ENCODE measurements around the gene RFPL1. TPM values are rescaled to one million over a fixed set of nuclear protein-coding genes. Genes with fewer than 3 reads are reported as not detected.
"Not testable (repeated sequence)": the region's sequence is repeated elsewhere in the genome, so short reads cannot be mapped to it uniquely, and the experiment has no call there.

Gene RFPL1
- total RNA-seq, 1 experiment from 2014 or later: 0.42 TPM

DNA sequence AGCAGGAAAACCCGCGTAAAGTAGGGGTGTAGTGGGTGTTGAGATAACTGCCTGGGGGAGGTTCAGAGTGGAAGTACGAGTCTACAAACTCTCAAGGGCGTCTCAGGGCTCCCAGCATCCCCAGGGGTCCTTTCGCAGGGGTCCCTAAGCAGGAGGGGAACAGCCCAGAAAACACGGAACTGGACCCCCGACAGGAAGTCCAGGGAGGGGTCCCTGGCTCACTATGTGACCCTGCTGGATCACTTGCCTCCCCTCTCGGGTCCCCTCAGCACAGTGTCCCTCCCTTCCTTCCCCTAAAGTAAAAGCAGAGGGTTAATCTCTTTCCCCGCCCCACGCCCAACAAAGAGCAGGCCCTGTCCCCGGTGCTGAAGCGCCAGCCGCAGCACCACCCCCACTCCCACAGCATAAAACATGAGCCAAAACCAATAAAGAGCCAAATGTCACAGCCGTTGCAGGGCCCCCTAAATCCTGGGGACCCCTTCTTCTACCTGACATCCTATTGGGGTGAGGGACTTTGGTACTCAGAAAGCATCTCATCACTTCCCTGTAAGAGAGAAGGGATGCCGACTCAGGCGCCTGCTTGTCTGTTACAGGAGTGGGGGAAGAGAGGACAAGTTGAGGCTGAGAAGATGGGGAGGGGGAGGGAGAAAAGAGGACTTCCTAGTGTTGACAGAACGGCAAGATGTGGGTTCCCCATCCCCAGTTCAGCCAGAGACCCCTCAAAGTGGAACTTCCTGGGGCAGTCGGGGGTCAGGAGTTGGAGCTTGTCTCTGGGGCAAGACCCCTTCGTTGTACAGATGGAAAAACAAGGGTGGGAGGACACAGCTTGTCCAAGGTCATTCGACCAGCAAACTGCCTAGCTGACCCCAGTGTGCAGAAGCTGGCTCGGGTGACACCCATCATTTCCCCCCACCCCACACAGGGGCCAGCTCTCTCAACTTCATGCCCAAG, 40.2 kb downstream of the RFPL1 start:
- Histone ChIP-seq H3K36me3 (replicated peaks; ENCODE audit: control insufficient read depth, insufficient read depth, low read length) (peaks cover 1% of the 10 kb centered on the region; the same call in 1 of the 2 replicates), H3K27me3 (ENCODE audit: control insufficient read depth, insufficient read depth, low read length) (peaks cover 36% of the 10 kb centered on the region), H3K4me3 (ENCODE audit: insufficient read depth, low read depth, low read length) (peak overlapping the region; percentile 25)
- DNase-seq: peak; percentile 86

DNA sequence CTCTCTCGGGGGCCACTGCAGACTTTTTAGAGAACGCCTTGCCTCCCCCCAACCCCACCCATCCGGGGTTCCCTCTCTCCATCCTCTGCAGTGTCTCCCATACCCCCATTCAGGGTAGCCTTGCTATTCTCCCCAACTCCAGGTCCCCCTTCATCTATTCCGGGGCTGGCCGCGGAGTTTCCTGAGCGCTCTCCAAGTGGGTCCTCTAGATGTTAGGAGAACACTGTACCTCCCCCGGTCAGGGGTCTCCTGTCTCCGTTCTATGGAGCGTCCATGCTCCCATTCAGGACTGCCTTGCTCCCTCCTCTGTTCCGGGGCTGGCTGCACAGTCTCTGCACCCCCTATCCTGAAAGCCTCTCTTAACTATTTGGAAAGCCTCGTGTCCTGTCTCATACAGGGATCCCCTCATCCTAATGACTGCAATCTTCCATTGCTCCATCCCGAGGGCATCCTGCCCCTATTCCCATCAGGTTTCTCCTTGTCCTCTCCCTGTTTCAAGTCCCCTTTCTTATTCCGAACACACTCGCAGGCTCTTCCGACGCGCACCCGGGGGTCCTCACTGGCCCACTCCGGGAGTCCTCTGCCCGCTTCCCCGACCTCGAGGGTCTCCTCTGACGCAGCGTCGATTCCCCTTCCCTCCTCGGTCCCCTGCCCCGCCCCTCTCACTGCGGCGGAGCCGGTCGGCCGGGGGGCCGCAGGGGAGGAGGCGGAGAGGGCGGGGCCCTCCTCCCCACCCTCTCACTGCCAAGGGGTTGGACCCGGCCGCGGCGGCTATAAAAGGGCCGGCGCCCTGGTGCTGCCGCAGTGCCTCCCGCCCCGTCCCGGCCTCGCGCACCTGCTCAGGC, 41.3 kb downstream of the RFPL1 start, which contains the start of gene NEFH:
NEFH (plus strand) TSS at position 802 of the 845 bp plus-strand sequence. CDS start 45 bp downstream, outside the sequence.
- Histone ChIP-seq H3K27me3 (ENCODE audit: control insufficient read depth, insufficient read depth, low read length) (peaks cover 36% of the 10 kb centered on the region), H3K36me3 (replicated peaks; ENCODE audit: control insufficient read depth, insufficient read depth, low read length) (peaks cover 1% of the 10 kb centered on the region; the same call in 1 of the 2 replicates), H3K4me3 (ENCODE audit: insufficient read depth, low read depth, low read length) (peak within 1 kb of the TSS; percentile 58)
- DNase-seq: peak; percentile 87

DNA sequence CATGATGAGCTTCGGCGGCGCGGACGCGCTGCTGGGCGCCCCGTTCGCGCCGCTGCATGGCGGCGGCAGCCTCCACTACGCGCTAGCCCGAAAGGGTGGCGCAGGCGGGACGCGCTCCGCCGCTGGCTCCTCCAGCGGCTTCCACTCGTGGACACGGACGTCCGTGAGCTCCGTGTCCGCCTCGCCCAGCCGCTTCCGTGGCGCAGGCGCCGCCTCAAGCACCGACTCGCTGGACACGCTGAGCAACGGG, 41.8 kb downstream of the RFPL1 start:
- H3K27me3 ChIP-seq (ENCODE audit: control insufficient read depth, insufficient read depth, low read length): peaks cover 36% of the 10 kb centered on the region
- H3K4me3 ChIP-seq (ENCODE audit: insufficient read depth, low read depth, low read length): peak overlapping the region; percentile 58
- peaks cover 1% of the 10 kb centered on the region for H3K36me3 ChIP-seq (replicated peaks; ENCODE audit: control insufficient read depth, insufficient read depth, low read length)
- no peak for DNase-seq

DNA sequence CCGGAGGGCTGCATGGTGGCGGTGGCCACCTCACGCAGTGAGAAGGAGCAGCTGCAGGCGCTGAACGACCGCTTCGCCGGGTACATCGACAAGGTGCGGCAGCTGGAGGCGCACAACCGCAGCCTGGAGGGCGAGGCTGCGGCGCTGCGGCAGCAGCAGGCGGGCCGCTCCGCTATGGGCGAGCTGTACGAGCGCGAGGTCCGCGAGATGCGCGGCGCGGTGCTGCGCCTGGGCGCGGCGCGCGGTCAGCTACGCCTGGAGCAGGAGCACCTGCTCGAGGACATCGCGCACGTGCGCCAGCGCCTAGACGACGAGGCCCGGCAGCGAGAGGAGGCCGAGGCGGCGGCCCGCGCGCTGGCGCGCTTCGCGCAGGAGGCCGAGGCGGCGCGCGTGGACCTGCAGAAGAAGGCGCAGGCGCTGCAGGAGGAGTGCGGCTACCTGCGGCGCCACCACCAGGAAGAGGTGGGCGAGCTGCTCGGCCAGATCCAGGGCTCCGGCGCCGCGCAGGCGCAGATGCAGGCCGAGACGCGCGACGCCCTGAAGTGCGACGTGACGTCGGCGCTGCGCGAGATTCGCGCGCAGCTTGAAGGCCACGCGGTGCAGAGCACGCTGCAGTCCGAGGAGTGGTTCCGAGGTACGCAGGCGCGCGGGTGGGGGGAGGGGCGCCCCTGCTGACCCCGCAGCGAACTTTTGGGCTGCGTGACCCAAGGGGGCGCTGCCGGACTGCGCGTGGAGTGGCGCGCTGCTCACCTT, 42.3 kb downstream of the RFPL1 start:
- peak; percentile 87 for DNase-seq
- H3K4me3 ChIP-seq (ENCODE audit: insufficient read depth, low read depth, low read length): peak overlapping the region; percentile 58
- peaks cover 4% of the 10 kb centered on the region for H3K36me3 ChIP-seq (replicated peaks; ENCODE audit: control insufficient read depth, insufficient read depth, low read length)
- H3K27me3 ChIP-seq (ENCODE audit: control insufficient read depth, insufficient read depth, low read length): peaks cover 36% of the 10 kb centered on the region

DNA sequence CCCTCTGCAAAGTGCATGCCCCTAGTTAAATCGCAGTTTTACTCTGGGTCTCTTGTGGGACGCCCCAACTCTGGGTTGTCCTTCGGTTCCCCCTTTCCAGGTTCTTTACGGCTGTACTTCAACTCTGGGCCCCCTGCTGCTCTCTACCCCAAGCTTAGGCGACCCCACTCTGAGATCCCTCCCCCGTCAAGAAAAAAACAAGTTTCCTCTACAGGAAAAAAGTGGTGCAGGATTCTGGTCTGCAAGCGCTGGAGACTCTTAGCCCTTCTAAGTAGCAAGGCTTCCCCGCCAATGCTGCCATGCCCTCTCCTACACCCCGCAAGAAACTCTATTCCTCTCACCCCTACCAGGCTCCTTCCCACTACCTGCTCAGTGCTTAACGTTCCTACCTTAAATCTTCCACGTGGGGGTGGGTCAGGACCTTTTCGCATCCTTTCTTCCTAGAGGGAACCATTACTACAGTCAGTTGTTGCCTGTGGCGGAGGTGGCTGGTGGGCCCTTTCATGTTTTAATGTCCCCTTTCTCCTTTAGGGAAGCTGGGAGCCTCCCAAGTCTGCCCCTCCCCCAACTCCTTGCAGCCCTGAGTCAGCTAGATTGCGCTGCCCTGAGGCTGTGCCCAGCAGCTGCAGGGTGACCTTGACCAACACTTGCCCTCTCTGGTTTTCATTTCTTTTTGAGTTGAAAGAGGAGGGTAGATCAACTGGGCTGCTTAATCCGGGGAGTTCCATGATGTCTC, 43.0 kb downstream of the RFPL1 start:
- DNase-seq: peak; percentile 90
- peaks cover 35% of the 10 kb centered on the region for H3K27me3 ChIP-seq (ENCODE audit: control insufficient read depth, insufficient read depth, low read length)
- H3K36me3 ChIP-seq (replicated peaks; ENCODE audit: control insufficient read depth, insufficient read depth, low read length): peaks cover 7% of the 10 kb centered on the region
- H3K4me3 ChIP-seq (ENCODE audit: insufficient read depth, low read depth, low read length): peak overlapping the region; percentile 58

DNA sequence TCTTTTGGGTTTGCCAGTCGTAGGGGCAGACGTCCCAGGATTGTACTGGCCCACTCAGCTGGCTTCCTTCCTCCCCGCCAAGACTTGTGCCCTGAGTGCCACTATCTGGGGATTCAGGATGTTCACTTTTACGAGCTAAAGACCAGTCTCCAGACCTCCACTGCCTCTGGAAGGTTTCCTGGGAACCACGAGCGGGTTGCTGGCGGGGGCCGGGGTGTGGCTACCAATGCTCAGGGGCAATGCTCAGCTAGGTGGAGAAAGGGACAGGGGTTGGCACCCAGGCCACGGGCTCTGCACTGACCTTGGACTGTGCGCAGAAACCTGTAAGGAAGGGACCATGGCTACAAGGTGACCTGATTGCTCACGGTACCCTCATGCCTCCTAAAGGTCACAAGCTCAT, 43.9 kb downstream of the RFPL1 start:
- peak; percentile 46 for DNase-seq
- no peak overlapping the region for H3K4me3 ChIP-seq (ENCODE audit: insufficient read depth, low read depth, low read length)
- H3K27me3 ChIP-seq (ENCODE audit: control insufficient read depth, insufficient read depth, low read length): peaks cover 35% of the 10 kb centered on the region
- peaks cover 8% of the 10 kb centered on the region for H3K36me3 ChIP-seq (replicated peaks; ENCODE audit: control insufficient read depth, insufficient read depth, low read length)

DNA sequence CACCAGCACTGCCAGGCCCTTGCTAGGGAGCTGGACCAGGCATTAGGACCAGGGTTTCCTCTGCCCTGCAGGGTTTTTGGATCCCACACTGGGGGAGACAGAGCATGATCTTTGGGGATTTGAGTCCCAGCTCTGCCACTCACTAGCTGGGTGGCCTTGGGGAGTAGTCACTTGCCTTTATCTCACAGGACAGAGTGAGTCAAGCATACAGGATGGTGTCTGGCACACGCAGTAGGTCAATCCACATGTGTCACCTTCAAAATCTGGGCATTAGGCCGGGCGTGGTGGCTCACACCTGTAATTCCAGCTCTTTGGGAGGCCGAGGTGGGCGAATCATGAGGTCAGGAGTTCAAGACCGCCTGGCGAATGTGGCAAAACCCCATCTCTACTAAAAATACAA, 44.3 kb downstream of the RFPL1 start:
- peaks cover 35% of the 10 kb centered on the region for H3K27me3 ChIP-seq (ENCODE audit: control insufficient read depth, insufficient read depth, low read length)
- no peak overlapping the region for H3K4me3 ChIP-seq (ENCODE audit: insufficient read depth, low read depth, low read length)
- DNase-seq: no peak
- H3K36me3 ChIP-seq (replicated peaks; ENCODE audit: control insufficient read depth, insufficient read depth, low read length): peaks cover 9% of the 10 kb centered on the region

DNA sequence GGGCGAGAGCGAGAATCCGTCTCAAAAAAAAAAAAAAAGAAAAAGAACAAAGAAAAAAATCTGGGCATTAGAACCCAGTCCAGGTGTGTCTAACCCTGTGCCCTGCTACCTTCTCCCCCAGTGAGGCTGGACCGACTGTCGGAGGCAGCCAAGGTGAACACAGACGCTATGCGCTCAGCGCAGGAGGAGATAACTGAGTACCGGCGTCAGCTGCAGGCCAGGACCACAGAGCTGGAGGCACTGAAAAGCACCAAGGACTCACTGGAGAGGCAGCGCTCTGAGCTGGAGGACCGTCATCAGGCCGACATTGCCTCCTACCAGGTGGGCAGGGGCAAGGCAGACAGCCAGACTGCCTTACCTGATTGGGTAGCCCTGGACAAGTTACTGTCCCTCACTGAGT, 44.9 kb downstream of the RFPL1 start:
- no peak overlapping the region for H3K4me3 ChIP-seq (ENCODE audit: insufficient read depth, low read depth, low read length)
- DNase-seq: no peak
- H3K36me3 ChIP-seq (replicated peaks; ENCODE audit: control insufficient read depth, insufficient read depth, low read length): peaks cover 9% of the 10 kb centered on the region
- peaks cover 32% of the 10 kb centered on the region for H3K27me3 ChIP-seq (ENCODE audit: control insufficient read depth, insufficient read depth, low read length)

DNA sequence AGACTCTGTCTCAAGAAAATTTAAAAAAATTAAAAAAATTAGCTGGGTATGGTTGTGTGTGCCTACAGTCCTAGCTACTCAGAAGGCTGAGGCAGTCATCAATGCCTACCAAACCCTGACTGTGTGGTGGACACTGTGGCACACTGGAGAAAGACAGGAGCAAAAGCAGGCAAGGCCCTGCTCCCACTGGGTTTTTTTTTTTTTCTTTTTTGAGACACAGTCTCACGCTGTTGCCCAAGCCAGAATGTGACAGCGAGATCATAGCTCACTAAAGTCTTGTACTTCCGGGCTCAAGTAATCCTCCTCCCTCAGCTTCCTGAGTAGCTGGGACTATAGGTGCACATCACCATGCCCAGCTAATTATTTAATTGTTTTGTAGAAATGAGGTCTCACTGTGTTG, 46.3 kb downstream of the RFPL1 start:
- Histone ChIP-seq H3K36me3 (replicated peaks; ENCODE audit: control insufficient read depth, insufficient read depth, low read length) (peaks cover 13% of the 10 kb centered on the region), H3K27me3 (ENCODE audit: control insufficient read depth, insufficient read depth, low read length) (peaks cover 19% of the 10 kb centered on the region), H3K4me3 (ENCODE audit: insufficient read depth, low read depth, low read length) (no peak overlapping the region)
- no peak for DNase-seq

DNA sequence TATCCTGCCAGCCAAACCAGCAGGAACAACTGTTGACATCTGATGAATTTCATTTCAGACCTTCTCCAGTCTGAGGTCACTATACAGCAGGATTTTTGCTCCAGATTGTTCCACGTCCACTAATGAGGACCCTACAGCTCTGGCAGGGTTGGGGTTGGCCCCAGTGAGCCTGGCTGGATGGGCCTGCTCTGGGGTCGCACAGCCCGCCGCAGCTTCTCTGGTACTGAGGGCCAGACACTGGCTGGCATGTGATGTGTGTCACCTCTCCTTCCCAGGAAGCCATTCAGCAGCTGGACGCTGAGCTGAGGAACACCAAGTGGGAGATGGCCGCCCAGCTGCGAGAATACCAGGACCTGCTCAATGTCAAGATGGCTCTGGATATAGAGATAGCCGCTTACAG, 47.1 kb downstream of the RFPL1 start:
- Histone ChIP-seq H3K36me3 (replicated peaks; ENCODE audit: control insufficient read depth, insufficient read depth, low read length) (peaks cover 13% of the 10 kb centered on the region), H3K27me3 (ENCODE audit: control insufficient read depth, insufficient read depth, low read length) (peaks cover 11% of the 10 kb centered on the region), H3K4me3 (ENCODE audit: insufficient read depth, low read depth, low read length) (no peak overlapping the region)
- no peak for DNase-seq

DNA sequence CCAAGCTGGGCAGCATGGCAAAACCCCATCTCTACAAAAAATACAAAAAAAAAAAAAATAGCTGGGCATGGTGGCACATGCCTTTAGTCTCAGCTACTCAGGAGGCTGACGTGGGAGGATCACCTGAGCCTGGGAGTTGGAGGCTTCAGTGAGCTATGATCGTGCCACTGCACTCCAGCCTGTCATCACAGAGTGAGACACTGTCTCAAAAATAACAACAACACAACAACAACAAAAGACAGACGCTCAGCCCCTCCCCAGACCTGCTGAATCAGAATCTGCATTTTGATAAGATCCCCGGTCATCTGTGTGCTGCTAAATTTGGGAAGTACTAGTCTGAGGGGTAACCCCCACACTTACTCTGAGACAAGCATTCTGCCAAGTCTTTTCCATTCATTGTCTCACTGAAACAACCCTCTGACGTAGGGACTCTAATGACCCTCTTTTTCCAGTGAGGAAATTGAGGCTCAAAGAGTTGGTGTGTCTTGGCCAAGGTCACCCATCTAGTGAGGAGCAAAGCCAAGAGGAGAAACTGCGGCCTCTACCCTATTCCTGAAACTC, 49.1 kb downstream of the RFPL1 start:
- Histone ChIP-seq H3K36me3 (replicated peaks; ENCODE audit: control insufficient read depth, insufficient read depth, low read length) (peaks cover 13% of the 10 kb centered on the region), H3K27me3 (ENCODE audit: control insufficient read depth, insufficient read depth, low read length) (no peaks in the 10 kb centered on the region), H3K4me3 (ENCODE audit: insufficient read depth, low read depth, low read length) (no peak overlapping the region)
- DNase-seq: no peak

DNA sequence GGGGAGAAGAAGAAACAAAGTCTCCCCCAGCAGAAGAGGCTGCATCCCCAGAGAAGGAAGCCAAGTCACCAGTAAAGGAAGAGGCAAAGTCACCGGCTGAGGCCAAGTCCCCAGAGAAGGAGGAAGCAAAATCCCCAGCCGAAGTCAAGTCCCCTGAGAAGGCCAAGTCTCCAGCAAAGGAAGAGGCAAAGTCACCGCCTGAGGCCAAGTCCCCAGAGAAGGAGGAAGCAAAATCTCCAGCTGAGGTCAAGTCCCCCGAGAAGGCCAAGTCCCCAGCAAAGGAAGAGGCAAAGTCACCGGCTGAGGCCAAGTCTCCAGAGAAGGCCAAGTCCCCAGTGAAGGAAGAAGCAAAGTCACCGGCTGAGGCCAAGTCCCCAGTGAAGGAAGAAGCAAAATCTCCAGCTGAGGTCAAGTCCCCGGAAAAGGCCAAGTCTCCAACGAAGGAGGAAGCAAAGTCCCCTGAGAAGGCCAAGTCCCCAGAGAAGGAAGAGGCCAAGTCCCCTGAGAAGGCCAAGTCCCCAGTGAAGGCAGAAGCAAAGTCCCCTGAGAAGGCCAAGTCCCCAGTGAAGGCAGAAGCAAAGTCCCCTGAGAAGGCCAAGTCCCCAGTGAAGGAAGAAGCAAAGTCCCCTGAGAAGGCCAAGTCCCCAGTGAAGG, 50.9 kb downstream of the RFPL1 start:
- not testable (repeated sequence) for DNase-seq; H3K4me3 ChIP-seq (ENCODE audit: insufficient read depth, low read depth, low read length); H3K27me3 ChIP-seq (ENCODE audit: control insufficient read depth, insufficient read depth, low read length)
- peaks cover 11% of the 10 kb centered on the region for H3K36me3 ChIP-seq (replicated peaks; ENCODE audit: control insufficient read depth, insufficient read depth, low read length)

DNA sequence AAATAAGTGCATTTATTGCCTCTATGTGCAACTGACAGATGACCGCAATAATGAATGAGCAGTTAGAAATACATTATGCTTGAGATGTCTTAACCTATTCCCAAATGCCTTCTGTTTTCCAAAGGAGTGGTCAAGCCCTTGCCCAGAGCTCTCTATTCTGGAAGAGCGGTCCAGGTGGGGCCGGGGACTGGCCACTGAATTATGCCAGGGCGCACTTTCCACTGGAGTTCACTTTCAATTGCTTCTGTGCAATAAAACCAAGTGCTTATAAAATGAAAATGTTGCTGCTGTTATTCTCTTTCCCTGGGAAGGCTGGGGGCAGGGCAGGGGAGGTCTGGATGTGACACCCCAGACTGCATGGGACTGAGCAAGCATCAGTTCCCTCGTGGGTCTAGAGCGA, 52.6 kb downstream of the RFPL1 start:
- Histone ChIP-seq H3K4me3 (ENCODE audit: insufficient read depth, low read depth, low read length) (no peak overlapping the region), H3K36me3 (replicated peaks; ENCODE audit: control insufficient read depth, insufficient read depth, low read length) (peaks cover 7% of the 10 kb centered on the region), H3K27me3 (ENCODE audit: control insufficient read depth, insufficient read depth, low read length) (no peaks in the 10 kb centered on the region)
- DNase-seq: no peak
